ENCODE results near the gene ELF1.

The ELF1 gene

DNA sequence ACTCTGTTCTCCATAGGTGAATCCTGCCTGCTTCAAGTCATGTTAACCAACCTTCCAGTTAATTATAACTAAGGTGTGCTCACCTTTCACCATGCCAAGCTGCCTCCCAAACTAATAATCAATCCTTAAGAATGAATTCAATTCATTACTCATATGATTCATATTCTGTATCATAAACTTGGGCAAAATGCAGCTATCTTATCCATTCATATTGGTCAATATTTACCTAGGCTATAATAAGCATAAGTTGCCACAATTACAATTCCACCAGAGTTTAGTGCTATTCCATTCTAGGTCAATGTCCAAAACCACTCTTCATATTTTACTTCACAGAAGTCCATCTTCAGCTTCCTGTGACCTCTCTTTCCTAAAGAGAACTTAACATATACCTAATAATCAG, 13.4 kb downstream of the ELF1 start:
- no peak for DNase-seq

DNA sequence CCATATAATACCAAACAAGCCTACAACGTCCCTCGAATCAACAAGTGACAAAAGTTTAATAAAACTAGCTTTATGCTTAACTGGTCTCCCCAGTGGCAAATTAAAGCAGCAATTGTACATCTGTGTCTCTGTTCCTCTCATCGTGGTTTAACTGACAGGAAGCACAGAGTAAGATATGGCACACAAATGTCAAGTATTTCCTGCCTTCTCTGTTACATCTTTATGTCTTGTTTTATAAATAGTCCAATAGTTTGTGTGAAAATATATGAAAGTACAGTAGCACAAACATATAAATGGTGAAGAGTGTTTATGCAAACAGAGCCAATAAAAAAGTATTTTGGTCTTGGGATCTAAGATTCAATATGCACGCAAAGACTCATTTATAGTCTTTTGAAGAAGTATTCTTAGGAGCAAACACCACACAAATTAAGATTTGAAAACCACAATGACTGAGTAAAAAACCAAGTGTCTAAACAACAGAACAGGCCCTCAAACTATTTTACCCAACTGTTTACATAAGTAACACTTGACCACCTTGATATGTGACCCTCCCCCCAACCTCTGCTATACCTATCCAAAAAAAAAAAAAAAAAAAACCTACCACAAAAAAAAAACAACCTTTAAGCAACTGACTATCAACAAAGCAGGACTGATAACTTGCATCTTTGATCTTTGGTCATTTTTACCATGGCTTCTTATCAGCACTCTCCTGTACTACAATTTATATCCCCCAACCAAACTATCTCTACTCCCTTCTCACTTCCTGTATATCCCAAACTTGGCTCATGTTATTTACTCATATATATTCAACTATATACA, 14.0 kb downstream of the ELF1 start:
- no peak for DNase-seq

DNA sequence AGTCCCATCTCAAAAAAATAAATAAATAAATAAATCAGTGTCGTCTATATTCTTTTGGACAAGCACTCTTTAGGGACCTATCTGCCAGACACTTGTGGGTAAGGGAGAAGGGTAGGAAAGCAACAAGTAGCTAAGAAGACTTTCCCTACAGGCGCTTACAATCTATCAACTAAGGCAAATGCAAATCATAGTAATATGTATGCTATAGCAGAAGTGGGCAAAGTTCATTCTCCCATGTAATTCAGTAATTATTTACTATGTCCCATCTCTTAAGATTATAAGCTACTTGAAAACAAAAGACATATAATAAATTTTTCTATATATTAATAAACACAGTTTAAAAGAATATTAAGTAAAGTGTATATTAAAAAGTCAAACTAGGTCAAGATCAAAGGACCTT, 16.5 kb downstream of the ELF1 start:
- DNase-seq = no peak

DNA sequence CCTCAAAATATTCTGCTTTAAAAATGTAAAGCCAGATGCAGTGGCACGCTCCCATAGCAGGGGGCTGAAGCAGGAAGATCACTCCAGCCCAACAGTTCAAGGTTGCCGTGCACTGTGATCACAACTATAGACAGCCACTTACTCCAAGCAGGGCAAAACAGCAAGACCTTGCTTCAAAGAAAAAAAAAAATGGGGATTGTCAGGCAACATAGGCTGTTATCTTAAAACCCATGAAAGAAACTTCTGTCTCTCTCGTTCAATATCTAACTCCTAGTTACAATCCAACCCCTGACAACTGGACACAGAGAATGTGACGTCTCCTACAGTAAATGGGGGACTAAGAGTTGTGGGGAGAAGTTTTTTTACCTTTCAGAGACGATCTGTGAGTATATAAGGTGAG, 17.4 kb downstream of the ELF1 start:
- DNase-seq = no peak

DNA sequence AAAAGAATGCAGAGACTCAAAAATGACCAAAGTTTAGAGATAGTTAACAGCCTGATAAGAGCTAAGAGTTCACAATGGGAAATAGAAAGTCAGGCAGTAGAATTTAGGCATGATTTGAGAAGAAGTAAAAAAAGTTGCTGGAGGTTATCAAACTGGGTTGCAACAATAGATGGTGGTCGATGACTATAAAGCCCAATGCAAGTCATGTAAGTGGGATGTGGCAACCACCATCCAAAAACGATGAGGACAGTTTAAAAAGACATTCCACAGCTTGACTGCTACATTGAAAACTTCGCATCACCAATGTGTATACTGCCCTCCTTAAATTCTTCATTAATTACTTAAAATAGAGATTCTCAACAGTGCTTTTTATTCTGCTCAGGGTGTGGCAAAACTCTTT, 19.7 kb downstream of the ELF1 start:
- DNase-seq = no peak

DNA sequence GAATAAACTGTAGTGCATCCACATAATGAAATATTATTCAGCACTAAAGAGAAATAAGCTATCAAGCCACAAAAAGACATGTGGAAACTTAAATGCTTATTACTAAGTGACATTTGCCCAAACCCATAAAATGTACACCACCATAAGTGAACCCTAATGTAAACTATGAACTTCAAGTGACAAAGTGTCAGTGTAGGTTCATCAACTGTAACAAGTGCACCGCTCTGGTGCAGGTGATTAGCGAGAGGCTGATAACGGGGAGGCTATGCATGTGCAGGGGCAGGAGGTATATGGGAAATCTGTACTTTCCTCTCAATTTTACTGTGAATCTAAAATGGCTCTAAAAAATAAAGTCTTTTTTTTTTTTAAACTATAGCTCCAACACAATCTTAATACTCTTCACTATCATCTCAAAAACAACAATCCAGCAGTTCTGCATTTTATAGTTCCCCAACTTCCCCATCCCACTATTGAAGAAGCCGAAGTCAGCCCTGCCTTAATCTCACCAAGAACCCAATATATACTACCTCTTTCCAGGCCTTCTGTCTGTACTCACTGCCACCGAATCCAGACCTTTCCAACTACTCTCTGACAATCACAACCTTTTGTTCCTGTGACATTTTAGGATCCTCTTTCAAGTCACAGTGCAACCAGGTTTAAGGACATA, 22.6 kb downstream of the ELF1 start:
- DNase-seq = no peak

DNA sequence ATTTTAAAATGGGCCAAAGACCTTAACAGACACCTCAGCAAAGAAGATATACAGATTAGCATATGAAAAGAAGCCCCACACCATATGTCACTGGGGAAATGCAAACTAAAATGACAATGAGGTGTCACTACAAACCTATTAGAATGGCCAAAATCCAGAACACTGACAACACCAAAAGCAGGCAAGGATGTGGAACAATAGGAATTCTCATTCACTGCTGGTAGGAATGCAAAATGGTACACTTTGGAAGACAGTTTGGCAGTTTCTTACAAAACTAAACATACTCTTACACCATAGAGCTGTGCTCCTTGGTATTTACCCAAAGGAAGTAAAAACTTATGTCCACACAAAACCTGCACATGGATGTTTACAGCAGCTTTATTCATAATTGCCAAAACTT, 23.1 kb downstream of the ELF1 start:
- no peak for DNase-seq

DNA sequence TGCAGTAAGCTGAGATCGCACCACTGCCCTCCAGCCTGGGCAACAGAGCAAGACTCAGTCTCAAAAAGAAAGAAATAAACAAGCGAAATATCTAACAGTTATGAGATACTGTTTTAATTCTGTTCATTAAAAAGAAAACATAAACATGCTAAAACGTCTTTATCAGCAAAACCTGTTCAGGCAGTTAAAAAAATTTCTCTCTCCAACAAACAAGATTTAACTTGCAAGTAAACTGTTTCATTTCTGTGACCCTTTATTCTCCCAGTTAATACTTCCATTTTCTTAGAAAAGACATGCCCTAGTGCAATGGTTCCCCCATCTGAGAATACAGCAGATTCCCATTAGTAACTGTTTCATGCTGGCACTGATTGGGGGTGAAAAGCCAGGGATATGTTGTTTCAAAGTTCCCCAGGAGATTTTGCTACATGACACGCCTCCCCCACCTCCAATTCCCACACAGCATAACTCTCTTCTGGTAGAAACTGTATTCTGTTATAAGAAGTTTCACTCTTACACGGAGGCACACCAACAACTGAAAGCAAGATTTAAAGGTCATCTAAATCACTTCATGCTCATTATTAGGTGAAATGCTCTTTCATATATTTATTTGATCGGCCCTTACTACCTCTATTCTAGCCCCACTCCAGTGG, 24.4 kb downstream of the ELF1 start:
- DNase-seq = no peak

DNA sequence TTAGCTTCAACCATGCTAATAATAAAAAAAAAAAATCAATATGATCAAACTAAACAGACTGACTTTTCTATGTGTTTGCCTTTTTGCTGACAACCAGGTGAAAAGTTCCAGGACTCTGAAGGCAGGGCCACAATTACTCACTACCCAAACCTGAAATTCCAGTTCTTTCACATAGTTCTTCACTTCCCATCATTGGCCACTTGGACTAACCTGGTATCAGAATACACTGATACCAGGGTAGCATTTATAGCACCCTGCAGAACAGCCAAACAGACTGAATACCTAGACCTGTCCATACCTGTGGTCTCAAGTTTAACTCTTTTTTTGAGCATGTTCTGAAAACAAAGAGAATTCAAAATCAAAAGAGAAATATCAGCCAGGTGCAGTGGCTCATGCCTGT, 25.1 kb downstream of the ELF1 start:
- DNase-seq = no peak

DNA sequence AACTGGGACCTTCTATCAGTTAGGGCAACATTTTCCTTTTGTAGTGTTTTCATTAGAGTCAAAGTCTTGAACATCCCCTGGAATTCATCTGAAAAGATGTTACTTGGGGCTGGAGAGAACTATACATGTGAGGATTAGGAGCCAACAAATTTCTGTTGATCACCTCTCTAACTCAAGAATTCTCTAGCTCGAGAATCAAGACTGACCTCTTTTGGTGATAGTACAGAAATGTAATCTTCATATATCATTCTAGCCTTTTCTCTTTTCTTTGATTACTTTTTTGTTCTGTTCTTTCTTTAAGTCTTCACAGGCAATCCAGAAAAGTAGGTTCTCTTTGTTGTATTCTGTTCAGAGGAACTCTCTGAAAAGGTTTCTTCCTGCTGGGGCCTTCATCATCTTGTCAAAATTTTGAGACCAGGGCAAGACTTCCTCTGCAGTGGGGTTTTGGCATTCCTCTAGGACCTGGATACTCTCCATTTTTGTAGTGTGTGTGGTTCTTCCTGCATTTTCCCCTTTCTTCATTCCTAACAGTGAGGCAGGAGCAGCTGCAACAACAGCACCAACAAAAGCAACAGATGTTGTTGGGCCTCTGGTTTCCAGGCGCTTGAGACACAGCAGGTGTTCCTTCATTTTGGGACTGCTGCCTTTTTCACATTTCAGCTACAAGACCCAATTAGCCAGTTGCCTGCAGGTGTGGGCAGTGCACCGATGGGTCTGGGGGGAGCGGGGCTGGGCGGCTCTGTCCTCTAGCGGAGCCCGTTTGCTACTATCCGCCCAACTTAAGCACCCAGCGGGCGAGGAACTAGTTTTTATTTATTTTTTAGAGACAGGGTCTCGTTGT, 26.2 kb downstream of the ELF1 start:
- no peak for DNase-seq

DNA sequence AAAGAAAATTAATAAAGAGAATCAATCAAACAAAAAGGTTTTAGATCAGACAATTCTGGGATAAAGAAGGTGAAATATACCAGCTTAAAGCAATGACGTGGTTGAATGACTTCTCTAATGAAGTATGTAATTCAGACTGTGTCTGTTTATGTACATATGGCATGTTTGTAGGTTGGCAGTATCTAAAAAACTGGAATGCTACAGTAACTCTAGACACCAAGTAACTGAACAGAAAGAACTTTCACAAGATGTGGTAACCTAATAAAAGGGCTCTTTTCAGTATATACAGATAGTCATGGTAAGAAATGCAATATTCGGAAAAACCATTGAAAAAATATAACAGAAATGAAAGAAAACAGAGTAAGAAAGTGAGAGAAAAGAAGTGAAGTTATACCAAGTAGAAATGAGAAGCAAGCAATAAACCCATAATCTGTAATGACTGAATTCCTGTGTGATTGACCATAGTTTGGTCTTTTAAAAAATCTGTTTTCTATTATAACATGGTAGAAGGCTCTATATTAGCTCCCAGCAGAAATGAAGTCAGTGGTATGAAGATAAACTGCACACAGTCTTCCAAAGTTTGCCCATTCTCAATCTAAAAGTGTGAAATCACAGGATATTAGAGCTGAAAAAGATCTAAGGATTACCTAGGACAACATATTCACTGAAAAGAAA, 31.4 kb downstream of the ELF1 start:
- DNase-seq = no peak

DNA sequence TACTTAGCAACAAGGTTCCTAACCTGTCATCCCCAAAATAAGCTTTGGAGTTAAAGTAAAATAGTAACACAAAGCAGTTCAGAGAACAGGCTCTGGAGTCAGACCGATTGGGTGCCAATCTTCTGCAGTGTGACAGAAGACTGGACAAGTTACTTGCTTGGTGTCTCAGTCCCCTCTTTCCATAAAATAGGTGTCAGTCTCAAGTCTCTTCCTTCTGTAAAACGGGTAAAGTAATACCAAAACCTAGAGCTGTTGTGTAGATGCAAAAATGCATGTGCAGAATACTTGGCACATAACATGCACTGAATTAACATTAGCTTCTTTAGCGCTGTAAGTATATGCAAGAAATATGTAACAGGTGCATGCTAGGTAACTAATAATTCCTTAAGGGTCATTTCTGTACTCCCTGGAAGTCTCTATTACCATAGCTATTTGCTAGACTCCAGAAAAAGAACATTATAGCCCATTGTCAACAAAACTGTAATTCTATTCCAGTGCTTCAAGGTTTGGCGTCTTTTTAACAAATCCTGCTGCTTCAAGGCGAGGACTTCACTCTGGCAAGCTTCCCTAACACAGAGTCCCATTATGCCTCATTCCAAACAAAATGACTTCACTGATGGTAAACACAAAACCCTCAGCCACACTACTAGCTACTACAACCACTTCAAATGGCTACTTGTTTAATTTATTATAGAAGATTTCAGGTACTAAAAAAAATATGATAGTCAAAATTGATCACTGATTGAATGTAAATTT, 32.8 kb downstream of the ELF1 start:
- DNase-seq = no peak

DNA sequence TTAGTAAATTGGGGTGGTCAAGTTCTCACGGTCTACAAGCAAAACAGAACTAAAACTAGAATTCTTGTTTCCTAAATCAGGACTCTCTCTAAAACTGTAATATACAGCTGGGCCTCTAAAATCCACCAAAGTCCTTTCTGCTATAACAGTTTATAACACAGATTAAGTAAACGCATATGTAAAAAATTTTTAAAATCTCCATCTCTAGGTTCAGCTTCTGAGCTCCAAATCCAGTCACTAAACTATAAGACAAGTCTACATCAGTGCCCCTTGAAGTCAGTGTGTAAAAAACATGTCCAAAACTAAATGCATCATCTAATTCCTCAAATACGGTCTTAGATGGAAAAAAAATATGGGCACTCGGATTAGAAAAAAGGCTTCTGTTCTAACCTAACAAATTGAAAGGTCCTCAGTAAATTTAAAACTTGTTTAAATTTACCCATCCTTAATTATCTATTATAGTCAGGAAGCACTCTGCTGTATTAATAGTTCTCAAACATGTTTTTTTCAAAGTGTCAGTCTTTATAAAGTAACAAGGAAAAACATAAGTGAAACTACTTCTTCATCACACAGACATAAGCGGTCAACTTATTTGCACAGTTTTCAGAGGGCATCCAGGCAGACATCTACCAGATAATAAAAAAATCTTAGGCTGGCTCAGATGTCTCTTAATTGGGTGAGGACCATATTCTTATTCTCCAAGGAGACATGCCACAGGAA, 33.6 kb downstream of the ELF1 start:
- DNase-seq = no peak

DNA sequence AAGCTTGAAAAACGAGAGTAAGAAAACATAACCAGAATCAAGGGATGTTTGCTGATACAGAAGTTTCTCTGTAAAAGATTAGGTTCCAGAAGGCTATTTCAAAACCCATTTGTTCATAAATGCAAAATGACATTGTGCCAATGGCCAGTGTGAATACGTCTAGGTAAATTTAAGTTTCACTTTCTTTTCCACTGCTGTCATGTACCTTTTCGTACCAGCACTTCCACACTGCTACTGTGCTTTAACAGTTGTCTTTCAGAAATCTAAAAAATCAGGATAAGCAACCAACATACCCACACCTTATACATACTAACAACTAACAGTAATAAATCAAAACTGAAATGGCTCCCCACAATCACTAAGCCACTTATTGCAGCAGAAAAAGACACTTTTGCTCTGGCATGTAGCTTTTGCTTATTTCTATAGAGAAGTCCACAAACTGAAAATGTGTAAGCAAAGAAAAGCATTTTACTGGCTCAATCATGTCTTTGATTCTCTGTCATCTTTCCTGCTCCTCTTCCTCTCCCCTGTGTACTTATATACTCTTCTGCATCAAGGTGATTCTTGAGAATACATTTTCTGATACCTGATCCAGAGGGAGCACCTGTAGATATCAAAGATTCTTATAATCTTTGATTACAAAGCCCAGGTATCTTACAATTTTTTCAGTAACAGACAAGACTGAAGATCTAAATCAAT, 34.3 kb downstream of the ELF1 start:
- DNase-seq = no peak

DNA sequence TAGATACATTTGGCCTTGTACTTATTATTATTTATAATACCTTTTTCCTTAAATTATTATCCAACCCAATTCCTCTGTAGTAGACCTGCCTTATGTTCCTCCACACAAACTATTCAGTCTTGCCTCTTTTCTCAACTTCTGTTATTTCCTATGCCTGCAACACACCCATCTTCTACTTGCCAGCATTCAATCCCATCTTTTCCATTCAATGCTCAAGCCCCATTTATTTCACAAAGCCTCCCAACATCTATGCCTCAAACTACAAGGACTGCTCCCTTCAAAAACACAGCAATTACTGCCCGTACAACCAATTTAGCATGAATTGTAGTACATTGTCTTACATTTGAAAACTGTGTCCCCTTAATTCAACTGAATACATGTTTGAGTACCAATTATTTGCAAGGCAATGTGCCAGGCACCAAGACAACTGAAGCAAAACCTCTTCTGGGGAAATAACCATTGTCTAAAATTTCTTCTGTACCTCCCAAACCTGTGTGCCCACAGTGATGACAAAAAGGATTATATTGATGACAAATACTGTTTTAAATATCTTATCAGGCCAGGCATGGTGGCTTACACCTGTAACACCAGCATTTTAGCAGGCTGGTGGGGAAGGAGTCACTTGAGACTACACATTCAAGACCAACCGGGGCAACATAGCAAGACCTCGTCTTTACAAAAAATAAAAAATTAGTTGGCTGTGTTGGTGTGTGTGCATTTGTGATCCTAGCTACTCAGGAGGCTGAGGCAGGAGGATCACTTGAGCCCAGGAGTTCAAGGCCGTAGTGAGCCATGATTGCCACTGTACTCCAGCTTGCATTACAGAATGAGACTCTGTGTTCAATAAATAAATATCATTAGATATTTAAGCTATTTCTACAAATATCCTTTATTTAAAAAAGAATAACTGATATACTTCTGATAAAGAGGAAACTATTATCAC, 35.1 kb downstream of the ELF1 start:
- no peak for DNase-seq

DNA sequence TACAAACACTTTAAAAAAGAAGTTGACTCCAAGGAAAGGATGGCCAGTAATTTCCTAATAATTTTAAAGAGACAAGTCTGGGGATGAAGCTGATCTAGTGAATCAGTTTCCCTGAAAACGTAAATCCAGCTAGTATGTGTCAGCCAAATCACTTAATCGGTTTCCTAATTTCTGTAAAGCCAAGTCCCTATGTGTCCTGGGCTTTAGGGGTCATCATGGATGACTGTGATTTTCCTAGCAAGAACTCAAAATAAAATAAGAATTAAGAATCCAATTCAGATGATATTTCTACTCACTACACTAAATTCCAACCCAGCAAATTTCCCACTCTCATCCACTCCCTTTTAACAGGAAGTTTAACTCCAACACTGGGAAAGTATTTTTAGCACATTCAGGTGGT, 35.9 kb downstream of the ELF1 start:
- peak; percentile 12 for DNase-seq

DNA sequence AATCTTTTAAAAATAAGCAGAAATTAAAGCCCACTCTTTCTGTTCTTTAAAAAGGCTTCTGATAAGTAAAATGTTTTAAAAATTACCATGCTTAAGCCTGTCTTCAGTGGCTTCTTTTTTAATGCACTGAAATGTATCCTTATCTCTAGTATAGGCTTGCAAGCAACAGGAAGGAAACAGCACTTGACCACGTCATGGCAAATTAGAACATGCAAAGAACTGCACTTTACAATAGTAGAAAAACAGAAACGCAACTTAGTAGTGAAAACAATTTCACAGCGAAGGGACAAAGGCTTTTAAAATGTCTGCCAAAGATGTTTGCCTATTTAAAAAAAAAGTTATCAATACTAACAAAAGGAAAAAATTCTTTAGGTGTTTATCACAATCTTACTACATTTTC, 36.3 kb downstream of the ELF1 start:
- DNase-seq = no peak

DNA sequence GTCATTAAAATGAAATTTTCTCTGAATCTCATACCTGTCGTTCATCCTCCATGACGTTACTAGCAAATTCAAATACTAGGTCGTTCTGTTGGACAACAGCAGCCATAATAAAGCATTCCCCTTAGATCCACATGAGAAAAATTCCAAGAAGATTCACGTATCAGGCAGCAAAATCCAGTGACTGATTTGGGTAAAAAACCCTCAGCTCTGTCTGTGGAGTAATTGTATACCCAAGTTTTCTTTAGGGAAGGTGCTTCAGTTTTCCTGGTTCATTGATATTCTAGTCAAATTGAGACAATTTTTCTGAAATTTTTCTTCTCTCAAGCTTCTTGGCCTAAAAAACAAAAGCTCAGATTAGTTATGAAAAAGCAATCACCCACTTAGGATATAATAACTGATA, 37.2 kb downstream of the ELF1 start:
- DNase-seq = no peak

DNA sequence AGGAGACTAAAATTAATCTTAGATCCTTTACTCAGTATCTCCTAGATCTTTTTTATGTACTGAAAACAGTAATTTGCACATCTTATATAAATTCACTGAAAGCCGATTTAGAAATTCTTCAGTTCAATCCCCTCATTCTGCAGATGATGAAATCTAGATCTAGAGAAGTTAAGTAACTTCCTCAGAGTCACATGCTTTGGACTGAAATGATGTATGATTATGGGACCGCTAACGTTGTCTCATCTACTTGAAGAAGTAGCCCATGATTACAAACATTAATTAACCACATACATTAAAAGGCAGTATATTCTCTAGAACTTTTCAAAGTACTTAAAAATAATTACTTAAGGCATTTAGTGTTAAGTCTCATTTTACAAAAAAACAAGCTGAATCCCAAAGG, 37.8 kb downstream of the ELF1 start:
- DNase-seq = no peak

Measured in kidney glomerular epithelial cell (primary cell).